Measurements from ENCODE around the gene EPG5. TPM values are rescaled to one million over a fixed set of nuclear protein-coding genes. Genes with fewer than 3 reads are reported as not detected.
A peak's percentile ranks its signal among the peaks of the same experiment; 100 is the strongest.

Gene EPG5
- total RNA-seq, 1 donor from 2014 or later: 29.0 TPM

DNA sequence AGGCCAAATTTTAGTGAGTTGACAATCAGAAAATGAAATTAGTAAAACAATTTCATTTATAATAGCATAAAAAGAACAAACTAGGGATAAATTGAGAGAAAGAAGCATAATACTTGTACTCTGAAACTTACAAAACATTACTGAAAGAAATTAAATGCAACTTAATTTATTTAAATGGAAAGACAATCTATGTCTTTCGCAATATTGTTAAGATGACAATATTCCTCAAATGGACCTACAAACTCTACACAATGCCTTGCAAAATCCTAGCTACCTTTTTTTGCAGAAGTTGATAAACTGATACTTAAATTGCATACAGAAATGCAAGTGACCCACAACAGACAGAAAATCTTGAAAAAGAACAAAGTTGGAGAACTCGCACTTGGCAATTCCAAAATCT lies 9.1 kb downstream of the EPG5 start:
- H3K36me3 ChIP-seq (ENCODE audit: insufficient read depth, low read length): peaks cover 14% of the 10 kb centered on the region
- peak overlapping the region; percentile 61 for H3K27ac ChIP-seq (ENCODE audit: low read depth, low read length)
- no peaks in the 10 kb centered on the region for H3K27me3 Mint-ChIP-seq (ENCODE audit: low read depth, unreplicated experiment)
- no peak overlapping the region for H3K4me3 Mint-ChIP-seq (ENCODE audit: unreplicated experiment)
- H2AFZ ChIP-seq (ENCODE audit: low read depth, low read length): no peak overlapping the region
- no peaks in the 10 kb centered on the region for H4K20me1 ChIP-seq (ENCODE audit: insufficient read depth, low read length)
- H3K9ac ChIP-seq (ENCODE audit: low read length): no peak overlapping the region
- H3K27me3 ChIP-seq (ENCODE audit: insufficient read depth, low read length): no peaks in the 10 kb centered on the region
- peaks cover 60% of the 10 kb centered on the region for H3K79me2 ChIP-seq (ENCODE audit: insufficient read depth, low read length)
- TF ChIP-seq, protein P1, sequence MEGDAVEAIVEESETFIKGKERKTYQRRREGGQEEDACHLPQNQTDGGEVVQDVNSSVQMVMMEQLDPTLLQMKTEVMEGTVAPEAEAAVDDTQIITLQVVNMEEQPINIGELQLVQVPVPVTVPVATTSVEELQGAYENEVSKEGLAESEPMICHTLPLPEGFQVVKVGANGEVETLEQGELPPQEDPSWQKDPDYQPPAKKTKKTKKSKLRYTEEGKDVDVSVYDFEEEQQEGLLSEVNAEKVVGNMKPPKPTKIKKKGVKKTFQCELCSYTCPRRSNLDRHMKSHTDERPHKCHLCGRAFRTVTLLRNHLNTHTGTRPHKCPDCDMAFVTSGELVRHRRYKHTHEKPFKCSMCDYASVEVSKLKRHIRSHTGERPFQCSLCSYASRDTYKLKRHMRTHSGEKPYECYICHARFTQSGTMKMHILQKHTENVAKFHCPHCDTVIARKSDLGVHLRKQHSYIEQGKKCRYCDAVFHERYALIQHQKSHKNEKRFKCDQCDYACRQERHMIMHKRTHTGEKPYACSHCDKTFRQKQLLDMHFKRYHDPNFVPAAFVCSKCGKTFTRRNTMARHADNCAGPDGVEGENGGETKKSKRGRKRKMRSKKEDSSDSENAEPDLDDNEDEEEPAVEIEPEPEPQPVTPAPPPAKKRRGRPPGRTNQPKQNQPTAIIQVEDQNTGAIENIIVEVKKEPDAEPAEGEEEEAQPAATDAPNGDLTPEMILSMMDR (IDR thresholded peaks at IDR 0.05; ENCODE audit: insufficient read depth, low read depth, low read length): no peak
- TF ChIP-seq EZH2 (IDR thresholded peaks at IDR 0.05; ENCODE audit: insufficient read depth, low read length): no peak
- no peak for DNase-seq (ENCODE audit: low read depth)
- peak overlapping the region; percentile 19 for H3K4me2 ChIP-seq (ENCODE audit: low read length)
- H3K36me3 Mint-ChIP-seq (ENCODE audit: low read depth, unreplicated experiment): peaks cover 13% of the 10 kb centered on the region
- H3K9me3 ChIP-seq (ENCODE audit: insufficient read depth, low read depth, low read length): no peaks in the 10 kb centered on the region
- FAIRE-seq: no peak
- no peak overlapping the region for H3K27ac Mint-ChIP-seq (ENCODE audit: unreplicated experiment)
- H3K4me3 ChIP-seq (ENCODE audit: insufficient read depth, low read depth, low read length): no peak overlapping the region
- H3K4me1 ChIP-seq (ENCODE audit: insufficient read depth, low read length): peaks cover 53% of the 10 kb centered on the region
- H3K9me3 Mint-ChIP-seq (ENCODE audit: unreplicated experiment): no peaks in the 10 kb centered on the region
- H3K4me1 Mint-ChIP-seq (ENCODE audit: low read depth, unreplicated experiment): peaks cover 63% of the 10 kb centered on the region

DNA sequence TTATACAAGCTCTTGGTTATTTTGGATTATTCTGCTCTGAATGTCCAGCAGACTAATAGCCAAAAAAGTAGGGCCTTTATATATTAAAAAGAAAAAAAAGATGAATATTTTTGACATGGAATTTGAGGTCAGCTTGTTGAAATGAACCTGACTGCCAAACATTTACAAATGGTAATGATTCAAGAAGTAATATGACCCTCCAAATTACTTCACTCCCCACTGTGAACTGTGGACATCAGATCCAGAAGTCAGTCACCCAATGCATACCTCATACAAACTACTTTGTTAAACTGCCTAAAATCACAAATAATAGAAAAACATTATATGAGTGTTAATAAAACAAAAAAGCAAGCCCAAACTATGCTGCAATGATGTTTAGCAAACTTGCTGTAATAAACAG lies 10.0 kb downstream of the EPG5 start:
- H3K9me3 ChIP-seq (ENCODE audit: insufficient read depth, low read depth, low read length): no peaks in the 10 kb centered on the region
- no peaks in the 10 kb centered on the region for H3K27me3 ChIP-seq (ENCODE audit: insufficient read depth, low read length)
- peaks cover 68% of the 10 kb centered on the region for H3K79me2 ChIP-seq (ENCODE audit: insufficient read depth, low read length)
- H3K4me1 ChIP-seq (ENCODE audit: insufficient read depth, low read length): peaks cover 50% of the 10 kb centered on the region
- Mint-ChIP-seq H3K27ac (ENCODE audit: unreplicated experiment) (no peak overlapping the region), H3K27me3 (ENCODE audit: low read depth, unreplicated experiment) (no peaks in the 10 kb centered on the region), H3K36me3 (ENCODE audit: low read depth, unreplicated experiment) (peaks cover 17% of the 10 kb centered on the region), H3K9me3 (ENCODE audit: unreplicated experiment) (no peaks in the 10 kb centered on the region), H3K4me3 (ENCODE audit: unreplicated experiment) (no peak overlapping the region), H3K4me1 (ENCODE audit: low read depth, unreplicated experiment) (peaks cover 63% of the 10 kb centered on the region)
- TF ChIP-seq, protein P1 (IDR thresholded peaks at IDR 0.05; ENCODE audit: insufficient read depth, low read depth, low read length): no peak
- no peak for TF ChIP-seq EZH2 (IDR thresholded peaks at IDR 0.05; ENCODE audit: insufficient read depth, low read length)
- H2AFZ ChIP-seq (ENCODE audit: low read depth, low read length): no peak overlapping the region
- peak overlapping the region; percentile 19 for H3K4me2 ChIP-seq (ENCODE audit: low read length)
- peaks cover 21% of the 10 kb centered on the region for H3K36me3 ChIP-seq (ENCODE audit: insufficient read depth, low read length)
- H3K27ac ChIP-seq (ENCODE audit: low read depth, low read length): peak overlapping the region; percentile 61
- no peaks in the 10 kb centered on the region for H4K20me1 ChIP-seq (ENCODE audit: insufficient read depth, low read length)
- H3K4me3 ChIP-seq (ENCODE audit: insufficient read depth, low read depth, low read length): no peak overlapping the region
- peak; percentile 76 for DNase-seq (ENCODE audit: low read depth)
- FAIRE-seq: no peak
- peak overlapping the region; percentile 25 for H3K9ac ChIP-seq (ENCODE audit: low read length)

DNA sequence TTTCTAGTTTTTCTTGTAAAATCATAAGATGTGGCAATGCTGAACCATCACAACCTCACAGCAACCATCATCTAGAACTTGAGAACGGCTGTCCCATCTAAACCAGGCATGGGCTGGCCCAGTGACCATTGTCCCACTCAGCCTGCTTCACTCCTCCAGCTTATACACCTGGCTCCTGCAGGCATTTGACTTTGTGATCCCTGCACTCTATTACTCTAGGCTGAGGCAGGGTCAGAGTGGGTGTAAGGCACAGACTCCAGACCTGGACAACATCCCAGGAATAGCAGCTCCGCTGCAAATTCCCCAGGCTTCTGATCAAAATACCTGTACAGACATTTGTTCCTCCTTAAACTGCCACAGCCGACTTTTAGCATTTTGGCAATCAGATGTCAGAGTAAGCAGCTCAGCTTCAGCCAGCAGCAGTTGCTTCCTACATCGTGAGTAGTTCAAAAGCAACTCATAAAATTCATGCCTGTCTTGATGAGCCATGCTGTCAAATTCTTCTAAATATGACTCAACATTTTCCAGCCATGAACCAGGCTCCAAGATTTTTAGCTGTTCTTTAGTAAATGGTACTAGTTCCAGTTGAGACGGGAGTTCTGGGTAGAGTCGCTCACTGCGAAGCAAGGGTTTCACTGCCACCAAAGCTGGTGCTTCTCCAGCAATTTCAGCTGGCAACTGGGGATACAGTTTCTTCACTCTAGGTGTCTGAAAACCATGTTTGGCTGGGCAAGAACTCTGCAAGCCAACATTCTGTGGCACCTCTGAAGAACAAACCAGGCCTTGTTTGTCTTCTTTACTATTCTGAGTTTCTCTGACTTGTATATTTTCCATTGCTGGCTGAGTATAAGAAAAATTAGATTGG lies 12.8 kb downstream of the EPG5 start:
- peak; percentile 98 for FAIRE-seq

More for the DNA sequence above, 12.8 kb downstream of the EPG5 start:
- Histone ChIP-seq H3K4me1 (ENCODE audit: insufficient read depth, low read length) (peaks cover 54% of the 10 kb centered on the region), H3K27me3 (ENCODE audit: insufficient read depth, low read length) (no peaks in the 10 kb centered on the region), H3K4me2 (ENCODE audit: low read length) (peak overlapping the region; percentile 72), H3K9ac (ENCODE audit: low read length) (peak overlapping the region; percentile 56), H2AFZ (ENCODE audit: low read depth, low read length) (no peak overlapping the region), H3K79me2 (ENCODE audit: insufficient read depth, low read length) (peaks cover 49% of the 10 kb centered on the region), H3K4me3 (ENCODE audit: insufficient read depth, low read depth, low read length) (no peak overlapping the region), H4K20me1 (ENCODE audit: insufficient read depth, low read length) (no peaks in the 10 kb centered on the region), H3K9me3 (ENCODE audit: insufficient read depth, low read depth, low read length) (no peaks in the 10 kb centered on the region), H3K36me3 (ENCODE audit: insufficient read depth, low read length) (peaks cover 29% of the 10 kb centered on the region), H3K27ac (ENCODE audit: low read depth, low read length) (peak overlapping the region; percentile 89)
- peak overlapping the region; percentile 90 for H3K27ac Mint-ChIP-seq (ENCODE audit: unreplicated experiment)
- H3K4me1 Mint-ChIP-seq (ENCODE audit: low read depth, unreplicated experiment): peaks cover 67% of the 10 kb centered on the region
- H3K36me3 Mint-ChIP-seq (ENCODE audit: low read depth, unreplicated experiment): peaks cover 27% of the 10 kb centered on the region
- H3K4me3 Mint-ChIP-seq (ENCODE audit: unreplicated experiment): peak overlapping the region; percentile 1
- peak; percentile 94 for DNase-seq (ENCODE audit: low read depth)
- TF ChIP-seq EZH2 (IDR thresholded peaks at IDR 0.05; ENCODE audit: insufficient read depth, low read length): no peak
- TF ChIP-seq, protein P1 (IDR thresholded peaks at IDR 0.05; ENCODE audit: insufficient read depth, low read depth, low read length): no peak
- no peaks in the 10 kb centered on the region for H3K27me3 Mint-ChIP-seq (ENCODE audit: low read depth, unreplicated experiment)
- no peaks in the 10 kb centered on the region for H3K9me3 Mint-ChIP-seq (ENCODE audit: unreplicated experiment)
